NCI-H146 (cell line): ENCODE measurements around the gene PRORP.
"Not testable (repeated sequence)": the region's sequence is repeated elsewhere in the genome, so short reads cannot be mapped to it uniquely, and the experiment has no call there.

Experiments
- DNase-seq: peaks from one replicate; lab custom pipeline; 2025; lab: John Stamatoyannopoulos, UW

PRORP gene

GRCh38 chr14:35138585-35138984, 16.2 kb downstream of the PRORP start:
- no peak for DNase-seq

GRCh38 chr14:35140718-35141581, 18.6 kb downstream of the PRORP start:
- DNase-seq = peak; percentile 3

GRCh38 chr14:35144029-35144428, 21.7 kb downstream of the PRORP start:
- no peak for DNase-seq

GRCh38 chr14:35146711-35147149, 24.4 kb downstream of the PRORP start:
- no peak for DNase-seq

GRCh38 chr14:35147186-35147585, 24.8 kb downstream of the PRORP start:
- DNase-seq = no peak

- DNase-seq = no peak
Measured at GRCh38 chr14:35147711-35148110, 25.4 kb downstream of the PRORP start.

GRCh38 chr14:35149239-35149638, 26.9 kb downstream of the PRORP start:
- DNase-seq = no peak

- not testable (repeated sequence) for DNase-seq
Measured at GRCh38 chr14:35152531-35152930, 30.2 kb downstream of the PRORP start.

- DNase-seq = no peak
Measured at GRCh38 chr14:35154016-35154415, 31.7 kb downstream of the PRORP start.

- no peak for DNase-seq
Measured at GRCh38 chr14:35155962-35156361, 33.6 kb downstream of the PRORP start.

- no peak for DNase-seq
Measured at GRCh38 chr14:35158491-35158890, 36.1 kb downstream of the PRORP start.

GRCh38 chr14:35158951-35159653, 36.8 kb downstream of the PRORP start:
- no peak for DNase-seq

GRCh38 chr14:35159742-35160409, 37.5 kb downstream of the PRORP start:
- no peak for DNase-seq

GRCh38 chr14:35161231-35161630, 38.9 kb downstream of the PRORP start:
- DNase-seq = no peak

GRCh38 chr14:35163384-35163783, 41.0 kb downstream of the PRORP start:
- no peak for DNase-seq

GRCh38 chr14:35164849-35165248, 42.5 kb downstream of the PRORP start:
- no peak for DNase-seq

- no peak for DNase-seq
Measured at GRCh38 chr14:35167496-35167895, 45.1 kb downstream of the PRORP start.
